ENCODE measurements around the gene SP6.

Gene SP6

DNA sequence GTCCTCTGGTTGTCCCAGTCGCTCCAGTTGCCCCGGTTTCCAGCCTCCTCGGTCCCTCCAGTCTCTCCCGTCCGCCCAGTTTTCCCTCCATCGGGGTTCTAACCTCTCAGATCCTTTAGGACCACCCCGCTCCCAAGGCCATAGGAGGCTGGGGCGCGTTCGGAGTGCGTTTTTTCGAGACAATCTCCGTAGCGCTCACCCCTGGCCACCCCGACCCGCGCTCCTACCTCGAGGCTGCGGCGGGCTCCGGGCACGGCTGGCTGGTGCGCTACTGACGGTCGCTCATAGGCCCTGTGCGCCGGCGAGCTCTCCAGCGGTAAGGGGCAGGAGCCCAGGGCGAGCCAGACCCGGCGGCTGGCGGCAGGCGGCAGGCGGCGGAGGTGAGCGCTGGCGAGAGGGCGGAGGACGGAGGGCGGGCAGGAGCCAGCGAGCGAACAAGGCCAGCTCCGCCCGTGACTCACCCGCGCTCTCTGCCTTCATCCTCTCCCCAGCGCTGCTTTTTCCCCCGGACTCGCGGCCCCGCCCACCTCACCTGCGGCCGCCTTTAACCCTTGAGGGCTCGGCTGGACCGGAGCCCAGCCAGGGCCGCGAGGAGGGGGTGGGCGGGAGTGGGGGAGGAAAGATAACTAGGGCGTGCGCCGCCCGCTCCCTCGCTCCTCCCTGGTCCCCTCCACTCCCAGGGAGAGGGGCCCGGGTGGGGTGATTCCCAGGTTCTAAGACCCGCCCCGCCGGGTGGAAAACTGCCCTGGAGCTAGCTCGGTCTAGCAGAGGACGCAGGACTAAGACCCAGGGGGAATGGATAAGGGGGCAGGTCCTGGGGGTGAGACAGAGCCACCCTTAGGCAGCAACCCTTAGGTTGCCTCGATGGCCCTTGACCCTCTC, at the start of gene SP6:
TSS of gene SP6 (minus strand) at position 472 of the 882 bp plus-strand sequence. CDS start 2,734 bp downstream, outside the sequence.
- Mint-ChIP-seq H3K27me3 (peaks cover 99% of the 10 kb centered on the region), H3K4me1 (ENCODE audit: low read depth) (peaks cover 36% of the 10 kb centered on the region), H3K27ac (no peak within 1 kb of the TSS), H3K36me3 (ENCODE audit: low read depth) (no peaks in the 10 kb centered on the region), H3K9me3 (no peaks in the 10 kb centered on the region), H3K4me3 (no peak within 1 kb of the TSS)
- intact Hi-C loops (cut with micrococcal nuclease), result no loop called here

DNA sequence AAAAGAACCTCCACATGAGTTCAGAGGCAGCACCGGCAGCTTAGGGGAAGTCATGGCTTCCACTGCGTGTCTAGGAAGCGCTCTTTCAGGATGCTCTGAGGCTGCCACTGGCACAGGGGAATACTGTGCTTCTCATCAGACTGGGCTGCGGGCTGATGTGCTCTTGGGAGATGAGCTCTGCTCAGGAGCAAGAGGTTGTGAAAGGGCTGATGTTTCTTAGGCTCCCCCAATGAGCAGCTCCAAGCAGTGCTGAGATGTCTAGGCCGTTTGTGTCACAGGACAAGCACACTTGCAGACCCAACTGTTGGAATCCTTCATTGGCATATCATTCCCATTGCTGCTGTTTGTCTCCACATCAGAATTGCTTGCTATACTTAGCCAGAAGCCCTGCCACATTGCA, 48.7 kb upstream of the SP6 start:
- Mint-ChIP-seq H3K4me3 (no peak overlapping the region), H3K27me3 (no peaks in the 10 kb centered on the region), H3K27ac (no peak overlapping the region), H3K4me1 (ENCODE audit: low read depth) (peaks cover 38% of the 10 kb centered on the region), H3K36me3 (ENCODE audit: low read depth) (peaks cover 74% of the 10 kb centered on the region), H3K9me3 (no peaks in the 10 kb centered on the region)
- intact Hi-C loops (cut with micrococcal nuclease), result loop anchor here (5.0 kb wide), 1 partner anchor 118 kb away; no protein-coding TSS in a partner anchor

DNA sequence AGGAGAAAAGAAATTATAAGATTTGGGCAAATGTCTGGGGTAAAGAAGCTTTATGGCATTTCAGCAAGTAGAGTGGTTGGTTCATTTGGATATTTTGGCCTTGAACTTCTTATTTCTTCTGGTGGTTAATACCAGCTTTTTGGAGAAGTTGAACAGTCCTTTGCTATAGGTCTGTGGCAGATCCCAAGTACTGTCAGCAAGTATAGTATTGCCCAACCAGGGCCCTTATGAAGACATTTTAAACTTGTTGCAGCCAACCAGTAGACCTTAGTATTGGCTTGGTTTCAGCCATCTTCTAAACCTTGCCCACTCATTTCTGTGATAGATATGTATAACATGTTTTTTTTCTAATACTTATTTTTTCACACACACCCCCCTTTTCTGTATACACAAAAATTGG, 47.3 kb upstream of the SP6 start:
- Mint-ChIP-seq H3K9me3 (no peaks in the 10 kb centered on the region), H3K27ac (no peak overlapping the region), H3K27me3 (no peaks in the 10 kb centered on the region), H3K36me3 (ENCODE audit: low read depth) (peaks cover 63% of the 10 kb centered on the region), H3K4me1 (ENCODE audit: low read depth) (peaks cover 43% of the 10 kb centered on the region), H3K4me3 (no peak overlapping the region)
- intact Hi-C loops (cut with micrococcal nuclease), result loop anchor here (5.0 kb wide), 1 partner anchor 119 kb away; no protein-coding TSS in a partner anchor

DNA sequence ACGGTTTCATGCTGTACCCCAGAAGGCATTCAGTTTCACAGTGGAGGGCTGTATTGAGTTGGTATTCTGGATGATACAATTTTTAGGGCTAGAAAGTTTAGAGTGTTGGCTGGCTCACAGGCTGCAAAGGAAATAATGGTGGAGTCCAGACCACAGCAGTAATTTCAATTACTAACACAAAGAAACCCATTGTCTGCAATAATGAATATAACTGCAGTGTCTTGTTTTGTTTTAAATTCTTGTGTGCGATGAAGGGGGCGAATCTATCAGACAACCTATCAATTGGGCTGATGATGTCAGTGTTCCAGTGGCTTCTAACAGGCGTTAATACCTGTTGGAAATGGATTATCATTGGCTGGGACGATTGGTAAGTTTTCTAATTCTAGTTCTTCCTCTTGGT, 46.6 kb upstream of the SP6 start:
- Mint-ChIP-seq H3K27ac (peak overlapping the region; percentile 86), H3K9me3 (no peaks in the 10 kb centered on the region), H3K4me3 (peak overlapping the region; percentile 93), H3K4me1 (ENCODE audit: low read depth) (peaks cover 43% of the 10 kb centered on the region), H3K36me3 (ENCODE audit: low read depth) (peaks cover 57% of the 10 kb centered on the region), H3K27me3 (no peaks in the 10 kb centered on the region)
- intact Hi-C loops (cut with micrococcal nuclease), result loop anchor here (2.0 to 5.0 kb wide), 2 partner anchors 73 to 120 kb away; partner anchors contain the start of gene CDK5RAP3

DNA sequence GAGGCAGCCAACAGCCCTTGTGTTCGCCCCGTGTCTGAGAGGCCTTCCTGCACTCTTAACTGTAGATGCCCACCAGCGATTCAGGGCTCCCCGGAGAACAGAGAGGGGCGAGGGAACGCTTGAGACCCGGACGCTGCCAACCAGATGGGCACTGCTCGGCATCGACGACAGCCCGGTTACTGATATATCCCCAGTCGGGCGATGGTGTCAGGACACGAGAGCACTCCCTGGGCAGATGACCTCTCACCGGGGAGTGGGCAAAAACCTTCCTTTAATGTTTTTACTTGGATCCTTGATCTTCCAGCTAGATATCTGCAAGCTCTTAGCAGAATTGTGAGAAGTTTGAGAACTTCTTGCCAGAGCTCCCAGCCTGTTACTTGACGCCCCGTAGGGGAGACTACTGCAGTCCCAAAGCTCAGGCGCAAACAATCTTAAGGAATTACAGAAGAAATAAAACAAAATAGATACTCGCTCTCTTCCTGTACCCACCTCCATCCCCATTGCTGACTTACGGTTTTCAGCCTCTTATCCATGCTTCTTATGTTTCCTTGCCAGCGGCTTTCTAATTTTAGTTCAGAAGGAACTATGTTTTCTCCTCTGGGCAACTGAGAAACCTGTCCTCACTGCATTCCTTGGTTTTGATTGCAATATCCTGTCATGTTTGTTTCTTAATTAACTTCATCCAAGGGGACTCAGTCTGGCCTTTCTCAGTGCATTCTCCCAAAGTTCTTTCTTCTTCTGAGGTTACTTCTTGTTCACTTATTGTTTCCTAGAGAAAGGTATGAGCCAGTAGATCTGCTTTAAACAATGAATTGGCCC, 45.9 kb upstream of the SP6 start:
- Mint-ChIP-seq H3K9me3 (no peaks in the 10 kb centered on the region), H3K27me3 (no peaks in the 10 kb centered on the region), H3K4me3 (peak overlapping the region; percentile 93), H3K4me1 (ENCODE audit: low read depth) (peaks cover 39% of the 10 kb centered on the region), H3K36me3 (ENCODE audit: low read depth) (peaks cover 50% of the 10 kb centered on the region), H3K27ac (peak overlapping the region; percentile 86)
- intact Hi-C loops (cut with micrococcal nuclease), result loop anchor here (2.0 to 5.0 kb wide), 2 partner anchors 74 to 120 kb away; partner anchors contain the start of gene CDK5RAP3

DNA sequence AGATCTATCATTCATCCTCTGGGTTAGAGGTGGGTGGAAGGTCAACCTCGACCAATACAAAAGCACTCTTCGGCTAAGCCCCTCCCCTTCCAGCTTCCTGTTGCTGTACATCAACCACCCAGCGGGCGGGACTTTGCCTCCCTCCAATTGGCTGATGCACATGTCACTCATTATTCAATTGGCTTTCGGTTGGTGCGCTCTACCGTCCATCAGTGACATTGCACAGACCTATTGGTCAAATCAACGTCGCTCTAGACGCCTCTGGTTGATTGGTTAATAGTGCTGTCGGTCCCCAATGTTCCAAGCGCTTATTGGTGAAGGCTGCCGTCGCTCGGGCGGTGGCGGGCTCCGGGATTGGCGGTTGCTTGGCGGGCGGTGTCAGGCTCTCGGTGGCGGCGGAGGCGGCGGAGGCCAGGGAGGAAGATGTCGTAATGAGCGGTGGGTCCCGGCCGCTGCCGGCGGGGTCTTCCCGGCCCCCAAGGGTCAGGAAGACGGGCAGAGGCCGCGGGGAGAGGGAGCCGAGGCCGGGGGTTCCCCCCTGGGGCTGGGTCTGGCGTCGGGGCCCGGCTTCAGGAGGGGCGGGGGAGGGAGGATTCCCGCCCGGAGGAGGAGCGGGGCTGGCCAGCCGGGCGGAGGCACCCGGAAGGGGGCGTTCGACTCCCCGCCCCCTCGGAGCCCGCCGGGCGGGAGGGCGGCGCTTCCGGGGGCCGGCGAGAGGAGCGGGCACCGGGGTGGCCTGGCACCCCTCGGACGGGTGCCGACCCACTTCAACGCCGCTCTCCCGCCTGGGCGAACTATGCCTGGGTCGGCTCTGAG, 45.1 kb upstream of the SP6 start, which contains the start of gene SP2:
TSS of gene SP2 (plus strand) at position 381 of the 816 bp plus-strand sequence. CDS start at position 432, 51 bp downstream.
- Mint-ChIP-seq H3K27ac (peak within 1 kb of the TSS; percentile 86), H3K4me1 (ENCODE audit: low read depth) (peaks cover 46% of the 10 kb centered on the region), H3K27me3 (no peaks in the 10 kb centered on the region), H3K4me3 (peak within 1 kb of the TSS; percentile 93), H3K9me3 (no peaks in the 10 kb centered on the region), H3K36me3 (ENCODE audit: low read depth) (peaks cover 42% of the 10 kb centered on the region)
- intact Hi-C loops (cut with micrococcal nuclease), result loop anchor here (2.0 to 5.0 kb wide), 3 partner anchors 45 to 121 kb away; partner anchors contain the start of genes CDK5RAP3 and PNPO

DNA sequence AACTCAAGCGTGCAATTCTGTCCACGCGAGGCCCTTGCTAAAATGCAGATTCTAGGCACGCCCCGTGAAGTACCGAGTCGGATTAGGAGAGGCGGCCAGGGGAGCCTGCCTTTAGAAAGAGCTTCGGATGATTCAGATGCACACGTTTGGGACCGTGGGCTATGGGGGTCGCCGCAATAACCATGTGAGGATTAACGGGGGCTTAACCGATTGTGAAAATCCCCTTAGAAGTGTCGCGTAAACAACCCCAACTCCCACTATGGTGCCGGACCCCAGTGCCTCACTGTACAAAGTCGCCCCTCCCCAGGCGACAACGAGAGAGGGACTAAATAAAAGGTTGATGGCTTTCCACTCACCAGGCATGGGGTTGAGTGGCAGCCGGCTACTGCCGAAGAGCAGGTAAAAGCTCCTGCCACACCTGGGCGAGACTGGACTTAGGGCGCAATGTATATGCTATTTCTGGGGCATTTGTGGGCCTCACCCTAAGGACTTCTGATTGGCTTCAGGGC, 44.4 kb upstream of the SP6 start:
- H3K9me3 Mint-ChIP-seq, result no peaks in the 10 kb centered on the region

DNA sequence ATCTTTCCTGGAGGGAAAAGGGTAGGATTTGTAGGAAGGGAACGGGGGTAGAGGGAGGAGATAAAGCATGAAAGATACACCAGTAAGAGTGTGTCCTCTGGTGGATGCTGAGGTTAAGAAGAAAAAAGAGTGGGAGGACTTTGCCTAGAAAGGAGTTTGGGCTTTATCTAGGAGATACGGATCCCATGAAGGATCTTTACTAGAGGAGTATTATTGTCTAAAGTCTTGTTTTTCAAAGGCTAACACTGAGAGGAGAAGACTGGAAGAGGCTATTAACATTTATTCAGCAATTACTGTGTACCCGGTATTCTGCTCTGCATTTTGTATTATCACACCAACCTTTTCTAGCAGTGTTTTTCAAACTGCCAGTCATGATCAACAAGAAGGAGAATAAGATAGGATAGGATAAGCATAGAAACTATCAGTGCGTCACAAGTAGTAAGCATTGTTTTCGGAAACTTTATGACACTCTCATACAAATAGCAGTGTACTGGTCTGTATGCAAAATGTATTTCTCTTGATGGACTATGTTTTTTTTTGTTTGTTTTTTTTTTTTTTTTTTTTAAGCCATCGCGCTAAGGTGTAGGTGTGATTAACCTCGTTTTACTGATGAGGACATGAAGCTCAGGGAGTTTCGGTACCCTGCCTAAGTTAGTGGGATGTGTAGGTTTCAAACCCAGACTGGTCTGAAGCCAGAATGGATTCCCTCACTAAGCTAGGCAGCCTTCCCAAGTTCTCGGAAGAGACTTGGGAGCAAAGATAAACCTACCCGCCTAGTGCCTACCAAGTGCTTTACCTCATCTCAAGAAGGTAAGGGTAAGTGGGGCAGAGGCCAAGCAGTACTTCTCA, 43.8 kb upstream of the SP6 start:
- Mint-ChIP-seq H3K4me3 (peak overlapping the region; percentile 93), H3K9me3 (no peaks in the 10 kb centered on the region), H3K4me1 (ENCODE audit: low read depth) (peaks cover 57% of the 10 kb centered on the region), H3K27ac (peak overlapping the region; percentile 86), H3K27me3 (no peaks in the 10 kb centered on the region), H3K36me3 (ENCODE audit: low read depth) (peaks cover 32% of the 10 kb centered on the region)
- intact Hi-C loops (cut with micrococcal nuclease), result loop anchor here (2.0 to 5.0 kb wide), 2 partner anchors 46 to 123 kb away; partner anchors contain the start of gene PNPO

More for the DNA sequence above, 44.4 kb upstream of the SP6 start:
- Mint-ChIP-seq H3K27ac (peak overlapping the region; percentile 86), H3K36me3 (ENCODE audit: low read depth) (peaks cover 36% of the 10 kb centered on the region), H3K4me1 (ENCODE audit: low read depth) (peaks cover 52% of the 10 kb centered on the region), H3K27me3 (no peaks in the 10 kb centered on the region), H3K4me3 (peak overlapping the region; percentile 93)
- intact Hi-C loops (cut with micrococcal nuclease), result loop anchor here (2.0 to 5.0 kb wide), 2 partner anchors 45 to 122 kb away; partner anchors contain the start of gene PNPO

DNA sequence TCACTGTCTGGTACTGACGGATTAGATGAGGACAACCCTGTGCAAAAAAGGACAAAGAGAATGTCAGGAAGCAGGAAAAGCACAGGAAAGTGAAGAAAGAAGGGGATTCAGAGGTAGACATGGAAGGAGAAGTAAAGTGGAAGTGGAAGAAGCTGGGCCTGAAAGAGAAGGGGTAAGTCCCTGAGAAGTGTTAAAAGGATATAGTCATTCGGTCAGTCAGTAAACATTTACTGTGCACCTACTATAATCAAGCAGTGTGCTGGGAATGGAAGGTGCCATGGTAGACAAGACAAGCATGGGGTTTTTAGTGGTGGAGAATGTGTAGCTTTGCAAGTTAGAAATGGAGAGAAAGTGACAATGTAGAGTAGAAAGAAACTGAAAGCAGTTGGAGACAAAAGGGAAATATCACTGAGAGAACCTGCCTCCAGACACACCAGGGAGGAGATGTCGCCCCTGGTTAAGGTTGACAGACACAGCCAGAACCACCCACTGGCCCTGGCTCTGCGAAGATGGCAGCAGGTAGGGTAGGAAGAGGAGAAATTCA, 40.7 kb upstream of the SP6 start:
- no peak overlapping the region for H3K4me3 Mint-ChIP-seq
- no peaks in the 10 kb centered on the region for H3K27me3 Mint-ChIP-seq
- H3K9me3 Mint-ChIP-seq, result no peaks in the 10 kb centered on the region
- H3K36me3 Mint-ChIP-seq (ENCODE audit: low read depth), result peaks cover 15% of the 10 kb centered on the region
- H3K4me1 Mint-ChIP-seq (ENCODE audit: low read depth), result peaks cover 35% of the 10 kb centered on the region
- H3K27ac Mint-ChIP-seq, result peak overlapping the region; percentile 0
- intact Hi-C loops (cut with micrococcal nuclease), result loop anchor here (2.0 kb wide), 1 partner anchor 115 kb away; no protein-coding TSS in a partner anchor

DNA sequence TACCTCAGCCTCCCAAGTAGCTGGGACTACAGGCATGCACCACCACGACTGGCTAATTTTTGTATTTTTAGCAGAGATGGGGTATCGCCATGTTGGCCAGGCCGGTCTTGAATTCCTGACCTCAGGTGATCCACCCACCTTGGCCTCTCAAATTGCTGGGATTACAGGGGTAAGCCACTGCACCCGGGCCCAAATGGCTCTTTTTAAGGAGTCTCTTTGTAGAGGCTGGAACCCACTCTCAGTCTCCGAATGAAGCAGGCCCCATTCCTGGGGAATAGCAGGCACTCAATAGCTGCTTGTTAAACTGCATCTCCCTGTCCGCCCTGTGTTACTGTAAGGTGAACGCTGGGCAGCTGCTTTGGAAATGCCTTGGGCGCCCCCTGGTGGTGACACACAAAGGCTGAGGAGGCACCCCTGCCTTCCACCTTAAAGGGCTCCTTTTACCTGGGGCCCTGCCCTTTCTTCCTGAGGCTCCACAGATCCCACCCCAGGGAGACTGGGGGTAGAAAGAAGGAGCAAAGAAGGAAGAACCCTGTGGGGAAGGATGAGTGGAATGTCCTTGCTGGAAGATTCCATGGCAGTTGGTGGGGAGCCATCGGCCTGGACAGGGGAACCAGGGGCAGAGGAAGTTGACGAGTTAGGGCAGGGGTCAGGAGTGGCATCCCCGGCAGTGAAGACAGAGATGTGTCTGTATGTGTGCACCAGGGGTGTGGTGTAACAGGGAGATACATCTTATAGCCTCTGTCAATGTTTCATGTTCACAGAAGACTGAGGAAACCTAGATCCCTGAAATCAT, 39.0 kb upstream of the SP6 start:
- H3K36me3 Mint-ChIP-seq (ENCODE audit: low read depth), result no peaks in the 10 kb centered on the region
- no peak overlapping the region for H3K4me3 Mint-ChIP-seq
- H3K27ac Mint-ChIP-seq, result no peak overlapping the region
- no peaks in the 10 kb centered on the region for H3K9me3 Mint-ChIP-seq
- intact Hi-C loops (cut with micrococcal nuclease), result loop anchor here (1.0 to 2.0 kb wide), 2 partner anchors 49 to 113 kb away; partner anchors contain the start of gene SCRN2
- H3K4me1 Mint-ChIP-seq (ENCODE audit: low read depth), result peaks cover 33% of the 10 kb centered on the region
- H3K27me3 Mint-ChIP-seq, result peaks cover 2% of the 10 kb centered on the region

DNA sequence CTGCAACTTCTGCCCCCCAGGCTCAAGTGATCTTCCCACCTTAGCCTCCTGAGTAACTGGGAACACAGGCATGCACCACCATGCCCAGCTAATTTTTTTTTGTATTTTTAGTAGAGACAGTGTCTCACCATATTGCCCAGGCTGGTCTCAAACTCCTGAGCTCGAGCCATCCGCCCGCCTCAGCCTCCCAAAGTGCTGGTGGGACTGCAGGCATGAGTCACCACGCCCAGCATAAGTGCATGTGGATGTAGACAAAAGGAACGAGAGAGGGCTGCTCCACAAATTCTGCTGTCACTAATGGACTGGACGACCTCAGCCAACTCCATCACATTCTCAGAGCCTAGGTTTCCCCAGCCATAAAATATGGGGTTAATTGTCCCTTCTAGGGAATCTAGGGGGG, 37.3 kb upstream of the SP6 start:
- no peaks in the 10 kb centered on the region for H3K36me3 Mint-ChIP-seq (ENCODE audit: low read depth)
- no peak overlapping the region for H3K27ac Mint-ChIP-seq
- H3K27me3 Mint-ChIP-seq, result peaks cover 2% of the 10 kb centered on the region
- no peak overlapping the region for H3K4me3 Mint-ChIP-seq
- H3K4me1 Mint-ChIP-seq (ENCODE audit: low read depth), result peaks cover 23% of the 10 kb centered on the region
- intact Hi-C loops (cut with micrococcal nuclease), result no loop called here
- H3K9me3 Mint-ChIP-seq, result no peaks in the 10 kb centered on the region
